Measurements from ENCODE around the gene SFMBT2. TPM values are rescaled to one million over a fixed set of nuclear protein-coding genes. Genes with fewer than 3 reads are reported as not detected.

Gene SFMBT2
- total and polyA plus RNA-seq, 7 donors = 0.53 to 8.2 (median 3.0) TPM

DNA sequence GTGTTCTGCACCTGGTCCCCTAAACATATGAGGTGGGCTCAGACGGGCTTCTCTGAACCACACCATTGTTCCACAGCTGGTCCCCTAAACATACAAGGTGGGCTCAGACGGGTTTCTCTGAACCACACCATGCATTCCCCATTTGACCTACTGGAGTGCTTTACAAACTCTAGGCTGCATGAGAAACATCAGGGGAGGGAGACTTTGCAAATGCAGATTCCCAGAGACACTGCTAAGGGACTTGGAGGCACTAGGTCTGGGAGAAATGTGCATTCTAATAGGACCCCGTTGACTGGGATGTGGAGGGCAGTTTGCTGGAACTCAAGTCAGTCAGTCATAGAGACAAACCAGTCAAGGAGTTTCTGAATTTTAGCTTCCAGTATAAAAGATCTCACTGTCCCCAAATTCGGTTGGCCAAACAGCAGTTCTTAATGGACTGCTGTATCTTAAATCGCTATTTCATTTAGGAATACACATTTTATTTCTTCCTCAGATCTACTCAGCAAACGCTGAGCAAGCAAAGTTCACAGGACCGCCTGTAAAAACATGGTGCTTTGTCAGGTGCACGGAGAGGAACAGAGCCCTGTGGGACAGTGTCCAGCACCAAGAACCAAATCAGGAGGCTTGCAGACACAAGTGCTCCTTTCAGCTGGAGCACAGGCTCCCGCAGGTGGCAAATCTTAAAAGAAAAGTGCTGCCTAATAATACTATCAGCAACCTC lies 198.8 kb downstream of the SFMBT2 start:
- TF ChIP-seq CTCF (IDR thresholded peaks at IDR 0.05) = no peak
- no peak for DNase-seq
- intact Hi-C loops (cut with DNase I) = no loop called here
- no peaks in the 10 kb centered on the region for H3K9me3 ChIP-seq
- H3K27me3 ChIP-seq (ENCODE audit: insufficient read depth in 3 of 3, low read length in 2 of 3) = no peaks in the 10 kb centered on the region
- peaks cover 0 to 2% of the 10 kb centered on the region in 2 donors for H3K36me3 ChIP-seq (ENCODE audit: insufficient read depth in 1 of 2, low read depth in 1 of 2)
- no peaks in the 10 kb centered on the region for H3K4me1 ChIP-seq
- no peak overlapping the region for H3K4me3 ChIP-seq
- ATAC-seq = no peak
- WGBS, 3 donors = 73 to 80% (median 74%) methylated on average over 9 of the region's 9 CpGs
- no peak overlapping the region for H3K27ac ChIP-seq

DNA sequence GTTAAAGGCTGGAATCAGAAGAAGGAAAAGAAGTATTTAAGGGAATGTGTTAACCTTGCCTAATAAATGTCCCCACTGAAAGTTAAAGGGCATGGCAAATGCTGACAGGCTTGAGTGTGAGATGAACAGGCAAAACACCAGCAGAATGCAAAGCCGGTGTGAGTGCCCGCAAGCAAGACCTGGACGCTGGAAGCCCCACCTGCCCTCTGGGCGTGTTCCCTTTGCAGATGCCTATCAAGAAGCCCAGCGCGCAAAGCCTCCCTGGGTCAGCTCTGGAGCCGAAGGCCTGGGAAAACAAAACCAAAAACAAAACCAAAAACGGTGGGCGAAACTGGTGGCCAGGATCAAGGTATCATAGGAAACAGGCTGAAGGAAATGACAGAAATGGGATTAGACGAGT lies 200.3 kb downstream of the SFMBT2 start:
- TF ChIP-seq CTCF (IDR thresholded peaks at IDR 0.05) = no peak
- intact Hi-C loops (cut with DNase I) = no loop called here
- ATAC-seq (no peak), DNase-seq (no peak)
- Histone ChIP-seq H3K4me3 (no peak overlapping the region), H3K27me3 (ENCODE audit: insufficient read depth in 3 of 3, low read length in 2 of 3) (no peaks in the 10 kb centered on the region), H3K4me1 (no peaks in the 10 kb centered on the region), H3K9me3 (no peaks in the 10 kb centered on the region), H3K27ac (no peak overlapping the region), H3K36me3 (ENCODE audit: insufficient read depth in 1 of 2, low read depth in 1 of 2) (peaks cover 0 to 6% of the 10 kb centered on the region in 2 donors)
- WGBS, 3 donors = 88 to 90% (median 88%) methylated on average over 10 of the region's 10 CpGs

DNA sequence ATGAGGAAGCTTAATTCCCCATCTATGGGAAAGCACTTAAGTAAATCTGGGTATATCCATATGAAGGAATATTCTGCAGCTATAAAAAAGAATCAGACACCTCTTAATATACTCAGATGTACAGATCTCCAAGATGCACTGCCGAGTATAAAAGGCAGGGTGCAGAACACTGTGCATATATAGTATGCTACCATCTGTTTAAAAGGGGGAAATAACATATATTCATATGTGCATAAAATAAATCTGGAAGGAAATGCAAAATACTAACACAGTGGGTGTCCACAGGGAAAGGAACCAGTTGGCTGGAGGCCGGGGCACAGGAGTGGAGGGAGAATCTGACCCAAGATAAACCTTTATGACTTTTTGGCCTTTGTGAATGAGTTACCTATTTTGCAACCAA lies 201.4 kb downstream of the SFMBT2 start:
- Histone ChIP-seq H3K9me3 (no peaks in the 10 kb centered on the region), H3K27me3 (ENCODE audit: insufficient read depth in 3 of 3, low read length in 2 of 3) (no peaks in the 10 kb centered on the region), H3K4me3 (no peak overlapping the region), H3K36me3 (ENCODE audit: insufficient read depth in 1 of 2, low read depth in 1 of 2) (peaks cover 0 to 16% of the 10 kb centered on the region in 2 donors), H3K4me1 (no peaks in the 10 kb centered on the region), H3K27ac (no peak overlapping the region)
- 91 to 94% (median 91%) methylated on average over 2 of the region's 2 CpGs for WGBS, 3 donors
- intact Hi-C loops (cut with DNase I) = no loop called here
- ATAC-seq (no peak), DNase-seq (no peak)
- TF ChIP-seq CTCF (IDR thresholded peaks at IDR 0.05) = no peak

- TF ChIP-seq CTCF (IDR thresholded peaks at IDR 0.05) = no peak
- no peak overlapping the region for H3K4me3 ChIP-seq
- ATAC-seq = no peak
- 92 to 95% (median 92%) methylated on average over 6 of the region's 6 CpGs for WGBS, 3 donors
- H3K36me3 ChIP-seq (ENCODE audit: insufficient read depth in 1 of 2, low read depth in 1 of 2) = peaks cover 0 to 26% of the 10 kb centered on the region in 2 donors
- no peak for DNase-seq
- no peaks in the 10 kb centered on the region for H3K4me1 ChIP-seq
- no peak overlapping the region for H3K27ac ChIP-seq
- H3K9me3 ChIP-seq = no peaks in the 10 kb centered on the region
- intact Hi-C loops (cut with DNase I) = no loop called here
- H3K27me3 ChIP-seq (ENCODE audit: insufficient read depth in 3 of 3, low read length in 2 of 3) = no peaks in the 10 kb centered on the region
Measured at GRCh38 chr10:7206412-7207100, 204.3 kb downstream of the SFMBT2 start.
